HG03457 (cell line): ENCODE results near the gene AP2A2.
"Not testable (repeated sequence)": the region's sequence is repeated elsewhere in the genome, so short reads cannot be mapped to it uniquely, and the experiment has no call there.

Experiments
- ATAC-seq: cut with Tn5 transposase; IDR thresholded peaks from one replicate; pipeline ENCODE4 v1.9.1; 2021; ENCODE audit warnings: moderate number of reproducible peaks; ENCODE audit not compliant: unreplicated experiment

Gene AP2A2

GRCh38 chr11:972523-973211 is 47.0 kb downstream of the AP2A2 start:
- ATAC-seq, result no peak

- no peak for ATAC-seq
Measured at GRCh38 chr11:973237-973636, 47.6 kb downstream of the AP2A2 start.

GRCh38 chr11:975376-975775 is 49.7 kb downstream of the AP2A2 start:
- not testable (repeated sequence) for ATAC-seq

GRCh38 chr11:975827-976226 is 50.2 kb downstream of the AP2A2 start:
- ATAC-seq, result no peak

- ATAC-seq, result no peak
Measured at GRCh38 chr11:976431-977160, 50.9 kb downstream of the AP2A2 start.

GRCh38 chr11:977830-978720 is 52.4 kb downstream of the AP2A2 start:
- no peak for ATAC-seq

GRCh38 chr11:978781-979180 is 53.1 kb downstream of the AP2A2 start:
- ATAC-seq, result no peak

- ATAC-seq, result no peak
Measured at GRCh38 chr11:980438-981357, 55.0 kb downstream of the AP2A2 start.

GRCh38 chr11:981764-982163 is 56.1 kb downstream of the AP2A2 start:
- ATAC-seq, result no peak

- no peak for ATAC-seq
Measured at GRCh38 chr11:984546-984945, 58.9 kb downstream of the AP2A2 start.

GRCh38 chr11:985406-985805 is 59.7 kb downstream of the AP2A2 start:
- no peak for ATAC-seq

GRCh38 chr11:985848-986247 is 60.2 kb downstream of the AP2A2 start:
- ATAC-seq, result no peak

GRCh38 chr11:986270-986951 is 60.7 kb downstream of the AP2A2 start:
- no peak for ATAC-seq

GRCh38 chr11:986952-987305 is 61.3 kb downstream of the AP2A2 start:
- ATAC-seq, result no peak

GRCh38 chr11:987671-988070 is 62.0 kb downstream of the AP2A2 start:
- no peak for ATAC-seq

GRCh38 chr11:990101-990500 is 64.4 kb downstream of the AP2A2 start:
- no peak for ATAC-seq

- no peak for ATAC-seq
Measured at GRCh38 chr11:991034-991433, 65.4 kb downstream of the AP2A2 start.

GRCh38 chr11:991711-992307 is 66.1 kb downstream of the AP2A2 start:
- no peak for ATAC-seq

- no peak for ATAC-seq
Measured at GRCh38 chr11:992577-992976, 66.9 kb downstream of the AP2A2 start.
